ENCODE data around the gene MSANTD3. TPM values are rescaled to one million over a fixed set of nuclear protein-coding genes. Genes with fewer than 3 reads are reported as not detected.
A peak's percentile ranks its signal among the peaks of the same experiment; 100 is the strongest.

MSANTD3 gene
- total RNA-seq, 1 donor from 2014 or later: 30.7 TPM

GRCh38 chr9:100473276-100474081 is 46.5 kb downstream of the MSANTD3 start:
- TF ChIP-seq, protein P1, sequence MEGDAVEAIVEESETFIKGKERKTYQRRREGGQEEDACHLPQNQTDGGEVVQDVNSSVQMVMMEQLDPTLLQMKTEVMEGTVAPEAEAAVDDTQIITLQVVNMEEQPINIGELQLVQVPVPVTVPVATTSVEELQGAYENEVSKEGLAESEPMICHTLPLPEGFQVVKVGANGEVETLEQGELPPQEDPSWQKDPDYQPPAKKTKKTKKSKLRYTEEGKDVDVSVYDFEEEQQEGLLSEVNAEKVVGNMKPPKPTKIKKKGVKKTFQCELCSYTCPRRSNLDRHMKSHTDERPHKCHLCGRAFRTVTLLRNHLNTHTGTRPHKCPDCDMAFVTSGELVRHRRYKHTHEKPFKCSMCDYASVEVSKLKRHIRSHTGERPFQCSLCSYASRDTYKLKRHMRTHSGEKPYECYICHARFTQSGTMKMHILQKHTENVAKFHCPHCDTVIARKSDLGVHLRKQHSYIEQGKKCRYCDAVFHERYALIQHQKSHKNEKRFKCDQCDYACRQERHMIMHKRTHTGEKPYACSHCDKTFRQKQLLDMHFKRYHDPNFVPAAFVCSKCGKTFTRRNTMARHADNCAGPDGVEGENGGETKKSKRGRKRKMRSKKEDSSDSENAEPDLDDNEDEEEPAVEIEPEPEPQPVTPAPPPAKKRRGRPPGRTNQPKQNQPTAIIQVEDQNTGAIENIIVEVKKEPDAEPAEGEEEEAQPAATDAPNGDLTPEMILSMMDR (IDR thresholded peaks at IDR 0.05; ENCODE audit: unreplicated experiment): no peak
- Mint-ChIP-seq H3K9me3 (ENCODE audit: unreplicated experiment) (no peaks in the 10 kb centered on the region), H3K4me1 (ENCODE audit: unreplicated experiment) (peaks cover 23% of the 10 kb centered on the region), H3K27ac (ENCODE audit: unreplicated experiment) (no peak overlapping the region), H3K27me3 (ENCODE audit: unreplicated experiment) (peaks cover 12% of the 10 kb centered on the region), H3K36me3 (ENCODE audit: low read depth, unreplicated experiment) (peaks cover 9% of the 10 kb centered on the region), H3K4me3 (ENCODE audit: unreplicated experiment) (peak overlapping the region; percentile 99)
- DNase-seq (ENCODE audit: low spot score): peak; percentile 52

GRCh38 chr9:100474082-100474923 is 47.4 kb downstream of the MSANTD3 start:
- Mint-ChIP-seq H3K9me3 (ENCODE audit: unreplicated experiment) (no peaks in the 10 kb centered on the region), H3K4me3 (ENCODE audit: unreplicated experiment) (peak overlapping the region; percentile 99), H3K27ac (ENCODE audit: unreplicated experiment) (peak overlapping the region; percentile 88), H3K36me3 (ENCODE audit: low read depth, unreplicated experiment) (peaks cover 9% of the 10 kb centered on the region), H3K27me3 (ENCODE audit: unreplicated experiment) (peaks cover 12% of the 10 kb centered on the region), H3K4me1 (ENCODE audit: unreplicated experiment) (peaks cover 23% of the 10 kb centered on the region)
- DNase-seq (ENCODE audit: low spot score): peak; percentile 18
- TF ChIP-seq, protein P1 (IDR thresholded peaks at IDR 0.05; ENCODE audit: unreplicated experiment): no peak

DNA sequence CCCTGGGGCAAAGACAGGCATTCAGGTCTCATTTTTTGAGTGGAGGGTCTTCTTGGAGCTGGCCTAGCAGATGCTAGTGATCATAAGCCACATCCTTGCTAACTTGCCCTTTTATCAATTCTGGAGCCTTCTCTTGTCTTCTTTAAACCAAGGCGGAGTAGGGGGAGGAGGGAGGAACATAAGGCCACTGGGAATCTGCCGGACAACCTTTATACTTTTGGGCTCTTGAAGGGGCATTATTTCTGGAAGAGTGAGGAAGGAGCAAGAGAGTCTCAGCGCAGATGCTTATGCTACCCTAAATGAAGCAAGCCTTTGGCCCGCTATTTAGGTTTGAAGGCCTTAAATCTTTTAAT is 48.0 kb downstream of the MSANTD3 start:
- Mint-ChIP-seq H3K27me3 (ENCODE audit: unreplicated experiment) (peaks cover 12% of the 10 kb centered on the region), H3K27ac (ENCODE audit: unreplicated experiment) (peak overlapping the region; percentile 88), H3K9me3 (ENCODE audit: unreplicated experiment) (no peaks in the 10 kb centered on the region), H3K36me3 (ENCODE audit: low read depth, unreplicated experiment) (peaks cover 9% of the 10 kb centered on the region), H3K4me3 (ENCODE audit: unreplicated experiment) (peak overlapping the region; percentile 99), H3K4me1 (ENCODE audit: unreplicated experiment) (peaks cover 23% of the 10 kb centered on the region)
- DNase-seq (ENCODE audit: low spot score): no peak
- TF ChIP-seq, protein P1 (IDR thresholded peaks at IDR 0.05; ENCODE audit: unreplicated experiment): no peak

GRCh38 chr9:100477241-100477640 is 50.3 kb downstream of the MSANTD3 start:
- Mint-ChIP-seq H3K4me1 (ENCODE audit: unreplicated experiment) (peaks cover 26% of the 10 kb centered on the region), H3K27me3 (ENCODE audit: unreplicated experiment) (peaks cover 12% of the 10 kb centered on the region), H3K36me3 (ENCODE audit: low read depth, unreplicated experiment) (peaks cover 9% of the 10 kb centered on the region), H3K9me3 (ENCODE audit: unreplicated experiment) (no peaks in the 10 kb centered on the region), H3K4me3 (ENCODE audit: unreplicated experiment) (no peak overlapping the region), H3K27ac (ENCODE audit: unreplicated experiment) (no peak overlapping the region)
- TF ChIP-seq, protein P1 (IDR thresholded peaks at IDR 0.05; ENCODE audit: unreplicated experiment): no peak
- DNase-seq (ENCODE audit: low spot score): no peak
